DMS 273 (cell line): ENCODE data around the gene DLG2.

Source experiments
- DNase-seq: peaks from one replicate; lab custom pipeline; 2025; ENCODE audit not compliant: unreplicated experiment; lab: John Stamatoyannopoulos, UW

Gene DLG2

GRCh38 chr11:83715927-83716535, 1911.1 kb downstream of the DLG2 start:
- no peak for DNase-seq

- DNase-seq: peak; percentile 7
Observed at GRCh38 chr11:83713708-83714107, 1913.4 kb downstream of the DLG2 start.

- no peak for DNase-seq
Observed at GRCh38 chr11:83711106-83711527, 1916.0 kb downstream of the DLG2 start.

- DNase-seq: no peak
Observed at GRCh38 chr11:83709434-83709833, 1917.7 kb downstream of the DLG2 start.

GRCh38 chr11:83706566-83706965, 1920.6 kb downstream of the DLG2 start:
- DNase-seq: no peak

GRCh38 chr11:83702796-83703195, 1924.3 kb downstream of the DLG2 start:
- DNase-seq: no peak

DNA sequence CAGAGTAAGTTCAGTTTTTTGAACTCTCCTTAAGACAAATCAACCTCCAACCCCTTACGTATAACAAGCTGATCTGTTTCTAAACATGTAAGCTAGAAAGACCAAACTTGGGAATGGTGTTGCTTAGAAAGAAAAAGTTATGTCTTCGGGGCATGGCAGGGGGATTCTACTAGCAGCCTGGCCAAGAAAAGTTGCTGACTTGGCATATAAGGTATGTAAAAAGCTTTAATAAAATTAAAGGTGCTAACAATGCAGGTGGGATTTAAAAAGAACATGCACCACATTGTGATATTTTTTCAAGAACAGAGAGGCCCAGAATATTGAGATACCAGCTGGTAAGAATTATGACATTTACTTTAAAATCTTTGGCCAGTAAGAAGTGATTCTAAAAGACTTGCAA, 1929.6 kb downstream of the DLG2 start:
- no peak for DNase-seq

DNA sequence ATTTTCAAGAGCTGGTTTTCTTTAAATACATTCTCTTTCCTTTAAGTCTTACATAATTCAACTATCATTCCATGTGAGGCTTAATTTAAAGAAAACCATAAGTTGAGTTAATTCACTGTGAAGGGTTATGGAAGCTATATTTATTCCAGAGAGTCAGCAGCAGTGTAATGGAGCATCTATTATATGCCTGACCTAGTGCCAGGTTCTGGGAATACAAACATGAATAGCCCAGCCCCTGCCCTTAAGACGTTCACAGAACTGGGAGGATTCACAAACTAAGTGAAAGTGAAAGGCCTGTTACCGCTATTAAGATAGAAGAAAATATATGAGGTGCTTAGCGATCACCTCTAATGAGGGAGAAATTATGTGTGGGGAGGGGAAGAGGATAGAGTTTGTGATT, 1932.1 kb downstream of the DLG2 start:
- no peak for DNase-seq

DNA sequence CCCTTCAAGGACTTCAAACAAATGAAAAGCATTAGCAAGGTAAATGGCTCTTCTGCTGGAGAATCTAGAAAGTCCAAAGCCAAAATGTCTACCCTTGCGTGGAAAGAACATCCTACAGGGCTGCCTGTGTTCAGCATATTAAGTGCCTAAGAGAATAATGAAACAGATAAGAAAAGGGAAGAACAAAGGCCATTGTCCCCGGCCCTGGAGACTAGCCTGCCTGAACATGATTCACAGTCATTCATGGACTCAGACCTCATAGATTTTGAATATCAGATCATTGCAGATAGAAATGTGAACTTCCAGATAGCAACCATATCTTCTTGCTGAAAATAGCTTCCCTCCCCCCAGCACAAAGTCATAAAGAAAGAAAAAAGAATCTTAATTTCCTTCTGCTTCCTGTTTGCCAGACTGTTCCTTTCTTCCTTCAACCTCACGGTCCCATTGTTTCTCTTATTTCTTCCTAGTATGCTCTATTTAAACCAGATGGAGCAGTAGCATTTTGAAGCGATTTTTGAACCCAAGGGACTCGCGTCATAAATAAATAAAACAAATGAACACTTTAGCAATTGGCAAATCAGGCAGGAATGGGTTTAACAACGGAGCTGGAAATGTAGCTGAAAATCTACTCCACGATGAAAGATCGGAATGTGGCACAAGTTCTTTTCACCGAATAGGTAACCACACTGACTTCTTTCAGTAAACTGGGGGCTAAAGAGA, 1932.8 kb downstream of the DLG2 start:
- DNase-seq: no peak

- no peak for DNase-seq
Observed at GRCh38 chr11:83693306-83693992, 1933.7 kb downstream of the DLG2 start.

DNA sequence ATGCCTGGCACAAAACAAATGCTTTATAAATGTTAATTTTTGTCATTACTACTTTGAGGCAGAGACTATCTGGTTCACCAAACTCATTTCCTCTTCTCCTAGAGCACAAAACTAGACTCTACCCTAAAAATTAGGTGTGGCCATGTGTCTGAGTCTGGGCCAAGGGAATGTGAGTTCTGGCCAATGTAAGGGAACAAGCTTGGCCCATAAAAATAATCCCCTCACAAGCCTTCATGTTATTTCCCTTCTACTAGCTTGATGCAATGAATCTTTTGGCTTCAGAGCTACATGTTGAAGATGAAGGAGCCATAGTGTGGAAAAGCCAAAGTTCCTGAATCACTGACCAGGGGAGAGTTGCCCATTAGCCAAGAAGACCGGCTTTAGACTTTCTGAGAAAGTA, 1934.5 kb downstream of the DLG2 start:
- no peak for DNase-seq

- no peak for DNase-seq
Observed at GRCh38 chr11:83691451-83691950, 1935.6 kb downstream of the DLG2 start.

DNA sequence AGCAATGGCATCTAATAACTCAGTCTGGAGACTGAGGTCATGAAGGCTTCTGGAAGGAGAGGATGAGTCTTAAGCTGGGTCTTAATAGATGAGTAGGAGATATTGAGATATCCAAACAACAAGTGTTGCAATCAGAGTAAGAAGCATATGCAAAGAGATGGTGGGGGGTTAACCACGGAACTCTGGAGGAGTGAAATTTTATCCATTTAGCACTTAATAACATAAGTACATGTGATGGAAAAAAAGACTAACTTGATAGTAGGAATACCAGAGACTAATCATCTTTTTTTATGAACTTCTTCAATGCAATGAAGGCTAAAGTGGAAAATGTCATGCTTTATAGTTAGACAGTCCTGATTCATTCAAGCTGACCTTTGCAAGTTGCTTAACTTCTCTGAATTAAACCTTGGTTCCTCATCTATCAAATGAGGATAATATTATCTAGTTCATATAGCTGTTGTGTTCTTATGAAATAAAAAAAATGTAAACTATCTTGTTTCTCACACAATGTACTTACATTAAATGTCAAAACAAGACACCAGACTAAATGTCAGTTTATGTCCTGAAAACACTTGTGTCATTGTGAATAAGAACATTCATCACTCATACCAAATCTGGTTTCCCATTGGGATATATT, 1937.9 kb downstream of the DLG2 start:
- no peak for DNase-seq

DNA sequence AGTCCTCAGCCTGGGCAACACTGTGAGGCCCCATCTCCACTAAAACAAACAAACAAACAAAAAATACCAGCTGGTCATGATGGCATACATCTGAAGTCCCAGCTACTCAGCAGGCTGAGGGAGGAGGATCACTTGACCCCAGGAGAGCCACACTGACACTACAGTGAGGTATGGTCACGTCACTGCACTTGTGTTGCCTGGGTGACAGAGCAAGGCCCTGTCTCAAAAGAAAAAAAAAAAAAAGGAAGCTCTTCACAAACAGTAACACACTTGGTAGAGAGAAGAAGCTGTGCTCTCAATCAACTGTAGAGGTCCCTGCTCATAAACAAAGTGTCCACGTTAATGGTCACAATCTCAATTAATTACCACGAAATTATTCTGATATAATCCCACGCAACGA, 1939.4 kb downstream of the DLG2 start:
- no peak for DNase-seq

GRCh38 chr11:83685730-83686129, 1941.4 kb downstream of the DLG2 start:
- DNase-seq: no peak

- DNase-seq: no peak
Observed at GRCh38 chr11:83684071-83684470, 1943.1 kb downstream of the DLG2 start.

- no peak for DNase-seq
Observed at GRCh38 chr11:83682611-83682973, 1944.6 kb downstream of the DLG2 start.

DNA sequence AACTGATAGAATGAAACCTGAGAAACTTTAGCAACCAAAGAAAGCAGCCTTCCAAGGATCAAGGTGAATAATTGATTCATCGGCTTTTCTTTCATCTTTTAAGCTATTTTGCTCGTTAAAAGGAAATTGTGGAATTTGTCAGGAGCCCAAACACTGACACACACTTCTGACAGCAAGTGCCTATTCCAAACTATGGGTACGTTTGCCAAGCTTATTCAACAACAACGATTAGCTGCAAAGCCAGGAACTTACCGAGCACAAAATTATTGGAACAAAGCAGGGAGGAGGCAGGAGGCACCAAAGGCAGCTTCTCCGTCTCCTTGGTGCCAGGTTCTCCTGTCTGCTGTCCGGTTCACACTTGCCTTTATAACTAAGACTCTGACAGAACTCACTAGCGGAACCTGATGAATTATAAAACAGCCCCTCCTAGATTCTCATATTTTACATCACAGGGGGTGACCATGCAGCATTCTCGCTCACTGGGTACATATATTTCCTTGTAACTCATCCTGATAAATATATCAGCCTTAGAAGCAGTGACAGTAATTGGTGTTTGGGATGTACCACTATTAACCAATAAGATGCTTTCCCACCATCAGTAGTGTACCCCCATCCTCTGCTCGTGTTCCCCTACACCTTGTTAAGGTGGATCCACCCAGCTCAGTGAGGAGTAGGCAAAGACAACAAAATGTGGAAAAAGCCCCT, 1945.1 kb downstream of the DLG2 start:
- no peak for DNase-seq

DNA sequence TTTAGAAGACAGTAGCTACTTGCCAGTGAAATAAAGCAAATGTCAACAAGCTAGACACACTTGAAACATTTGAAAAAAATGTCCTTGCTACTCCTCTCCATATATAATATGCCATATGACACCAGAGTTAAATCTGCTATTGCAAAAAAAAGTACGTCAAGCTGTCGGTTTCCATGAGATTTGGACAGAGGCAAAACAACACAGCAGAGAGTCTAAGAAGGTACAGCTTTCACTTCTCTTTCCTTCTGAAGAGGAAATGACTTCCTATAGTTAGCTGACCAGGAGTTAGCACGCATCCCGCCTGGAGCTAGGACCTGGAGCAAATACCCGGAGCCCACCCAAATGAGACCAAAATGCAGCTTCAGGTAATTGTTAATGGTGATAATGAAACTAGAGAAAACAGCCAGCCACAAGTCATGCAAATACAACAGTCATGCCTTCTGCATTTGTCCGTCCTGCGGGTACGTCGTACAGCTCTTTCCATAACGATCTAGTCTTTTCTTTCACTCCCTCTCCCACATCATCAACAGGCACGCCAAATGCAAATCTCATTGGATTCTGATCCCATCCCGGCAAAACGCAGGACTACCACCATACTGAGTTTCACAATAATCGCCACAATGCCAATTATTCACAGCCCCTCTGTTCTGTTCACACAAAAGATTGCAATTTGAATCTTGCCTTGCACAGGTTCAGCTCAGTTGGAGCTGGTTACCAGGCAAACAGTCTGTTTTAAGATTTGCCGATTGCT, 1945.9 kb downstream of the DLG2 start:
- DNase-seq: no peak

GRCh38 chr11:83680321-83680720, 1946.8 kb downstream of the DLG2 start:
- DNase-seq: no peak
